Fibroblast of the aortic adventitia (primary cell): Measurements from ENCODE around the gene MIPOL1. TPM values are rescaled to one million over a fixed set of nuclear protein-coding genes. Genes with fewer than 3 reads are reported as not detected.
A peak's percentile ranks its signal among the peaks of the same experiment; 100 is the strongest.
"Not testable (repeated sequence)": the region's sequence is repeated elsewhere in the genome, so short reads cannot be mapped to it uniquely, and the experiment has no call there.

Experiments used
- DNase-seq: peaks from one replicate; pipeline ENCODE4 v3.0.0-alpha.2; 2010; ENCODE audit warnings: low read depth
- H3K4me3 ChIP-seq: 2 replicates; pipeline ENCODE4 v1.5.1; 2011; ENCODE audit warnings: low read depth, mild to moderate bottlenecking, control low read depth, low read length, moderate library complexity
- total RNA-seq: library from RNA; depleted of rRNA; stranded (reverse); fragments of >200 nt; gene quantifications from 2 replicates; pipeline ENCODE4 v1.2.3, GENCODE V29; 2012; ENCODE audit warnings: low replicate concordance
- TF ChIP-seq, protein P1 (sequence below): IDR thresholded peaks from 2 replicates; pipeline ENCODE4 v1.5.1; 2011; ENCODE audit warnings: mild to moderate bottlenecking, low read length, control low read depth, inconsistent platforms; ENCODE audit not compliant: insufficient read depth

Gene MIPOL1
- total RNA-seq, 1 donor = 12.5 TPM

DNA sequence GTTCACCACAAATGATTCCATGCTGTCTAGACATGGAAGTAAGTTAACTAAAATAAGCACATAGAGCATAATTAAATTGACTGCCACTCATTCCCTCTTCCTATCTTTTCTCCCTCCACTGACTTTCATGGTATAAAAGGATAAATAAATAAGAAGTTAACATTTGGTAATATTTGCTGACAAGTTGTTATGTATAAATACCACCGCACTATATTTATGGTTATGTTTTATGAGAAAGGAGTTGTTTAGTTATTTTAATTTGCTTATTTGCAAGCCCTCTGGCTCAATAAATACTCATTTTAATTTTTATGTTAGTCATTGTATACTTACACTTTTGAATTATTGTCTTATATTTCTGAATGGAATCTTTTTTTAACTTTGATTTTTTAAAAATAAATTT, 113.5 kb downstream of the MIPOL1 start:
- H3K4me3 ChIP-seq = no peak overlapping the region
- DNase-seq = no peak
- TF ChIP-seq, protein P1, sequence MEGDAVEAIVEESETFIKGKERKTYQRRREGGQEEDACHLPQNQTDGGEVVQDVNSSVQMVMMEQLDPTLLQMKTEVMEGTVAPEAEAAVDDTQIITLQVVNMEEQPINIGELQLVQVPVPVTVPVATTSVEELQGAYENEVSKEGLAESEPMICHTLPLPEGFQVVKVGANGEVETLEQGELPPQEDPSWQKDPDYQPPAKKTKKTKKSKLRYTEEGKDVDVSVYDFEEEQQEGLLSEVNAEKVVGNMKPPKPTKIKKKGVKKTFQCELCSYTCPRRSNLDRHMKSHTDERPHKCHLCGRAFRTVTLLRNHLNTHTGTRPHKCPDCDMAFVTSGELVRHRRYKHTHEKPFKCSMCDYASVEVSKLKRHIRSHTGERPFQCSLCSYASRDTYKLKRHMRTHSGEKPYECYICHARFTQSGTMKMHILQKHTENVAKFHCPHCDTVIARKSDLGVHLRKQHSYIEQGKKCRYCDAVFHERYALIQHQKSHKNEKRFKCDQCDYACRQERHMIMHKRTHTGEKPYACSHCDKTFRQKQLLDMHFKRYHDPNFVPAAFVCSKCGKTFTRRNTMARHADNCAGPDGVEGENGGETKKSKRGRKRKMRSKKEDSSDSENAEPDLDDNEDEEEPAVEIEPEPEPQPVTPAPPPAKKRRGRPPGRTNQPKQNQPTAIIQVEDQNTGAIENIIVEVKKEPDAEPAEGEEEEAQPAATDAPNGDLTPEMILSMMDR = no peak

DNA sequence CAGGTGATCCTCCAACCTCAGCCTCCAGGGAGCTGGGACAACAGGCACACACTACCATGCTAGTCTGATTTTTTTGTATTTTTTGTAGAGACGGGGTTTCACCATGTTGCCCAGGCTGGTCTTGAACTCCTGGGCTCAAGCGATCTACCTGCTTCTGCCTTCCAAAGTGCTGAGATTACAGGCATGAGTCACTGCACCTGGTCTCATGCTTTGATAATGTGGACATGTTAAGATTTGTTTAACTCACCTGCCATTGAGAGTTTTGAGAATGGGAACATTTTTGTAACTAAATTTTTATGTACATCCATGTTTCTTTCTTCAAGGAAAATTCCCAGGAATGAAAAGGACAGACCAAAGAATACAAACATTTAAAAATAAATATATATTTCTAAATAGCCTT, 121.2 kb downstream of the MIPOL1 start:
- H3K4me3 ChIP-seq = no peak overlapping the region
- DNase-seq = no peak
- TF ChIP-seq, protein P1 = no peak

DNA sequence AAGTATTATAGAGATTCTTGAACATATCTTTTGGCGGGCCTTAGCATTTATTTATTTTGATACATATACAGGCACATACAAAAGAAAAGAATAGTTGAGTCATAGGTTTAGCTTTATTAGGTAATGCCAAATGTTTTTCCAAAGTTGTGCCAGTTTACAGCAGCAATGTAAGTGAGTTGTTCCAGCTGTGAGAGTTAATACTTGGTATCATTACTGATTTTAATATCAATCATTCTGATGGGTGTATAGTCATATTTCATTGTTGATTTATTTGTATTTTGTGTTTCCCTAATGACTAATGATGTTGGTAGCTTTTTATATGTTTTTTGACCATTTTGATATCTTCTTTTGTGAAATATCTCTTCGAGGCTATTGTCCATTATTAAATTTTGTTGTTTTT, 122.4 kb downstream of the MIPOL1 start:
- TF ChIP-seq, protein P1 = no peak
- DNase-seq = peak; percentile 11
- no peak overlapping the region for H3K4me3 ChIP-seq

DNA sequence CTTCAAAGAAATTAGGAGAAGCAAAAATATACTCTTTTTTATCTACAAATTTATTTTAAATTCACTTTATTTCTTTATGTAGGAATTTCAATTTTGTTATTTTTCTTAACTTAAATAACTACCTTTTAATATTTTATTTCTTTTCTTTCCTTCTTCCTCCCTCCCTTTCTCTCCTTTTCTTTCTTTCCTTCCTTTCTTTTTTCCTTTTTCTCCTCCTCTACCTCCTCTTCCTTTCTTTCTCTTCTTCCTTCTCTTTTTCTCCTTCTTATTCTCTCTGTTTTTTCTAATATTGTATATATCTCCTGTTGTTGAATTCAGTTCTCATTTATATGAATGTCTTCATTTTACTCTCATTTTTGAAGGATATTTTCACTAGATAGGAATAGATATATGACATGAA, 127.6 kb downstream of the MIPOL1 start:
- no peak for DNase-seq
- TF ChIP-seq, protein P1 = no peak
- no peak overlapping the region for H3K4me3 ChIP-seq

DNA sequence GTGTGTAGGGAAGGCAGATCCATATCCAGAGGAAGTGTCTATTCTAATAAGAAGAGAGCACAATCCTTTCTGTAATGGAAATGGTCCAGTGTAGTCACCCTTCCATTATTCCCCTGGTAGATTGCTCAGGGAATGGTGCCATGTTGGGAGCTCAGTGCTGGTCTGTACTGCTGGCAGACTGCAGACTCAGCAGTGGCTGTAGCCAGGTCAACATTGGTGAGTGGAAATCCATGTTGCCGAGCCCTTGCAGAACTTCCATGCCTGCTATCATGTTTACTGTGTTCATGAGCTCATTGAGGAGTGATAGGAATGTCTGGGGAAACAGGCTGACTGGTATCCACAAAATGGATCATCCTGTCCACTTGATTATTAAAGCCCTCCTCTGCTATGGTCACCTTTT, 128.7 kb downstream of the MIPOL1 start:
- no peak for DNase-seq
- TF ChIP-seq, protein P1 = no peak

DNA sequence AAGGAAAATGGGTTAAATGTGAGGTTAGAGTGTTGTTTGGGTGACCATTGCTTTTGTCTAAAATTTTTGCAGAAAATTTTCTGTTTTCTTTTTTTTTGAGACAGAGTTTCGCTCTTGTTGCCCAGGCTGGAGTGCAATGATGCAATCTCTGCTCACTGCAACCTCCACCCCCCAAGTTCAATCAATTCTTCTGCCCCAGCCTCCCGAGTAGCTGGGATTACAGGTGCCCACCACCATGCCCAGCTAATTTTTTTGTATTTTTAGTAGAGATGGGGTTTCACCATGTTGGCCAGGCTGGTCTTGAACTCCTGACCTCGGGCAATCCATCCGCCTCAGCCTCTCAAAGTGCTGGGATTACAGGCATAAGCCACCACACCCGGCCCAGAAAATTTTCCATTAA, 130.2 kb downstream of the MIPOL1 start:
- H3K4me3 ChIP-seq, DNase-seq: not testable (repeated sequence)

More for the DNA sequence above, 128.7 kb downstream of the MIPOL1 start:
- no peak overlapping the region for H3K4me3 ChIP-seq

DNA sequence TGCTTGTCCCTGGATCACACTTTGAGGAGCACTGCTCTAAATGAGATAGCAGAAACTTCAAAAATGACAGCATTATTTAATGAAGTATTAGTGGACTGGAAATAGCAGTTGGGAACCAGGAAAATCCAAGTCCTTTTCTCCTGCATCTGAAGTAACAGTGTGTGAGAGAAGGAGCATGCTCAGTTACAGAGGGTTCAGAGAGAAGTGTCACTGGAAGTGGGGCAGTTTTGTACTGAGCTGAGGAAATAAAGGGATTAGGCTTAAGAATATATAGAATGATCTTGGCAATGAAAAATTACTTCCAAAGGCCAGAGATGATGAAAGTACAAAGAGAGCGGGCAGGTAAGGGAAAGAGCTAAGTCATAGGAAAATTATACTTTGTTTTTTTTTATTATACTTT, 130.9 kb downstream of the MIPOL1 start:
- TF ChIP-seq, protein P1 = no peak
- no peak for DNase-seq
- no peak overlapping the region for H3K4me3 ChIP-seq
